Tibial artery (tissue), 4 donors: ENCODE results near the gene HES5.

Experiments used
- DNase-seq, 2 donors: peaks; one replicate each; pipeline ENCODE4 v3.0.0-alpha.2; 2019
- H3K27ac ChIP-seq, 2 donors: fragments of 200-600 bp; sonication (generic) in 1 of 2; 1 replicate in 1 of 2; 2 replicates in 1 of 2; pipeline ENCODE4 v1.5.1; 2018 to 2019; ENCODE audit warnings: mild to moderate bottlenecking in 1 of 2
- H3K27me3 ChIP-seq, 2 donors: fragments of 200-600 bp; sonication (generic) in 1 of 2; one replicate each; pipeline versions ENCODE4 v1.5.1 to v1.6.0; 2016 to 2019
- H3K36me3 ChIP-seq, 3 donors: fragments of 200-600 bp; sonication (generic) in 2 of 3; one replicate each; pipeline ENCODE4 v1.5.1; 2016 to 2019; ENCODE audit warnings: mild to moderate bottlenecking in 2 of 3
- H3K4me1 ChIP-seq, 4 donors: fragments of 200-600 bp; sonication (generic) in 2 of 4; 1 replicate in 3 of 4; 2 replicates in 1 of 4; pipeline ENCODE4 v1.5.1; 2016 to 2019
- H3K4me3 ChIP-seq, 2 donors: fragments of 200-600 bp; sonication (generic) in 1 of 2; 1 replicate in 1 of 2; 2 replicates in 1 of 2; pipeline ENCODE4 v1.5.1; 2018 to 2019; ENCODE audit warnings: mild to moderate bottlenecking in 2 of 2
- H3K9me3 ChIP-seq, 3 donors: fragments of 200-600 bp; sonication (generic) in 1 of 3; one replicate each; pipeline ENCODE4 v1.5.1; 2016 to 2019
- intact Hi-C: fragments of 100-400 bp; cut with DNase I; formaldehyde crosslinking; loops from one replicate; pipeline ENCODE4 v1.15.0; 2023; ENCODE audit warnings: low total_unique reads
- TF ChIP-seq, protein P1 (sequence below), 2 experiments: fragments of 200-600 bp in 1 of 2; fragments of 450-650 bp in 1 of 2; IDR thresholded peaks; one replicate each; pipeline ENCODE4 v1.5.1; 2017 to 2019; ENCODE audit warnings: antibody characterized with exemption in 2 of 2, mild to moderate bottlenecking in 1 of 2, moderate library complexity in 1 of 2

Gene HES5

GRCh38 chr1:2558420-2558819, 28.4 kb upstream of the HES5 start:
- H3K4me3 ChIP-seq = no peak overlapping the region
- TF ChIP-seq, protein P1, sequence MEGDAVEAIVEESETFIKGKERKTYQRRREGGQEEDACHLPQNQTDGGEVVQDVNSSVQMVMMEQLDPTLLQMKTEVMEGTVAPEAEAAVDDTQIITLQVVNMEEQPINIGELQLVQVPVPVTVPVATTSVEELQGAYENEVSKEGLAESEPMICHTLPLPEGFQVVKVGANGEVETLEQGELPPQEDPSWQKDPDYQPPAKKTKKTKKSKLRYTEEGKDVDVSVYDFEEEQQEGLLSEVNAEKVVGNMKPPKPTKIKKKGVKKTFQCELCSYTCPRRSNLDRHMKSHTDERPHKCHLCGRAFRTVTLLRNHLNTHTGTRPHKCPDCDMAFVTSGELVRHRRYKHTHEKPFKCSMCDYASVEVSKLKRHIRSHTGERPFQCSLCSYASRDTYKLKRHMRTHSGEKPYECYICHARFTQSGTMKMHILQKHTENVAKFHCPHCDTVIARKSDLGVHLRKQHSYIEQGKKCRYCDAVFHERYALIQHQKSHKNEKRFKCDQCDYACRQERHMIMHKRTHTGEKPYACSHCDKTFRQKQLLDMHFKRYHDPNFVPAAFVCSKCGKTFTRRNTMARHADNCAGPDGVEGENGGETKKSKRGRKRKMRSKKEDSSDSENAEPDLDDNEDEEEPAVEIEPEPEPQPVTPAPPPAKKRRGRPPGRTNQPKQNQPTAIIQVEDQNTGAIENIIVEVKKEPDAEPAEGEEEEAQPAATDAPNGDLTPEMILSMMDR (IDR thresholded peaks at IDR 0.05) = no peak
- no peaks in the 10 kb centered on the region for H3K27me3 ChIP-seq
- peaks cover 0 to 35% (median 22%) of the 10 kb centered on the region in 4 donors for H3K4me1 ChIP-seq
- H3K36me3 ChIP-seq = peaks cover 0 to 54% (median 33%) of the 10 kb centered on the region in 3 donors
- no peak overlapping the region for H3K27ac ChIP-seq
- no peak for DNase-seq
- intact Hi-C loops = loop anchor here (5.0 kb wide), 2 partner anchors 36 to 166 kb away; partner anchors contain the start of genes MORN1 and RER1
- no peaks in the 10 kb centered on the region for H3K9me3 ChIP-seq

DNA sequence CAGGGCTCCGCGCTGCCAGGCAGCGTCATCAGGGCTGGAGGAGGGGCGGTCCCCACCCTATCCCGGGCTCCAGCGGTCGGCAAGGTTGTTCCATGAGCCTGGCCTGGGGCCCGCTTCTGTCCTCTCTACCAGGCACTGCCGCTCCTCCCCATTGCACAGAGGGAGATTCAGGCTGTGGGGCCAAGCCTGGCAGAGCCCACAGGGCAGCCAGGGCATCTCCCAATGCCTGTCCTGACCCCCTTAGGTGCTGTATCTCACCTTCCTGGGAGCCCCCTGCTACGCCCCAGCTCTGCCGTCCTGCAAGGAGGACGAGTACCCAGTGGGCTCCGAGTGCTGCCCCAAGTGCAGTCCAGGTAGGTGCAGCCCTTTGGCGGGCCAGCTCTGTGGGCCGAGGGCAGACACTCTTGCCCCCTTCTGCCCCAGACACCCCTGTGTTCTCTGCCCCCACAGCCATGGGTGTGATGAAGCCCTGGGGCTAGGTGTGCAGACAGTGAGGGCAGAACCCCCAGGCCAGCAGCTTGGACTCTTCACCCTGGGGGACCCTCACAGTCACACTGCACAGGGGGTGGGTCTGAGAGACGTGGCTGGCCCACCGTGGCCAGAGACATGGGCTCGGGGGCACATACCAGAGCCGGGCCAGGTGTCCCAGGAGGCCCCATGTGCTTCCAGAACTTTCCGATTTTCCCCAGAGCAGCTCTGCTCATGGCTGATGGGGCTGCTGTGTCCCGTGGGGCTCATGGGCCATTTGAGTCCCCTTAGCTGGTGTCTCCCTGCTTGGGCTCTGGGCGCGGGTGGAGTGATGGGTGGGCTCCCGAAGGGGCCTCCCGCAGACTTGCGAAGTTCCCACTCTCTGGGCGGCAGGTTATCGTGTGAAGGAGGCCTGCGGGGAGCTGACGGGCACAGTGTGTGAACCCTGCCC, 27.7 kb upstream of the HES5 start:
- peaks cover 0 to 47% (median 27%) of the 10 kb centered on the region in 3 donors for H3K36me3 ChIP-seq
- H3K27me3 ChIP-seq = no peaks in the 10 kb centered on the region
- peak overlapping the region; percentile 62 for H3K4me3 ChIP-seq
- peak overlapping the region; percentile 76 to 78 for H3K27ac ChIP-seq
- H3K9me3 ChIP-seq = no peaks in the 10 kb centered on the region
- intact Hi-C loops = loop anchor here (5.0 kb wide), 2 partner anchors 35 to 165 kb away; partner anchors contain the start of genes MORN1 and RER1
- peaks cover 0 to 35% (median 22%) of the 10 kb centered on the region in 4 donors for H3K4me1 ChIP-seq
- DNase-seq = no peak
- TF ChIP-seq, protein P1 (IDR thresholded peaks at IDR 0.05) = no peak

DNA sequence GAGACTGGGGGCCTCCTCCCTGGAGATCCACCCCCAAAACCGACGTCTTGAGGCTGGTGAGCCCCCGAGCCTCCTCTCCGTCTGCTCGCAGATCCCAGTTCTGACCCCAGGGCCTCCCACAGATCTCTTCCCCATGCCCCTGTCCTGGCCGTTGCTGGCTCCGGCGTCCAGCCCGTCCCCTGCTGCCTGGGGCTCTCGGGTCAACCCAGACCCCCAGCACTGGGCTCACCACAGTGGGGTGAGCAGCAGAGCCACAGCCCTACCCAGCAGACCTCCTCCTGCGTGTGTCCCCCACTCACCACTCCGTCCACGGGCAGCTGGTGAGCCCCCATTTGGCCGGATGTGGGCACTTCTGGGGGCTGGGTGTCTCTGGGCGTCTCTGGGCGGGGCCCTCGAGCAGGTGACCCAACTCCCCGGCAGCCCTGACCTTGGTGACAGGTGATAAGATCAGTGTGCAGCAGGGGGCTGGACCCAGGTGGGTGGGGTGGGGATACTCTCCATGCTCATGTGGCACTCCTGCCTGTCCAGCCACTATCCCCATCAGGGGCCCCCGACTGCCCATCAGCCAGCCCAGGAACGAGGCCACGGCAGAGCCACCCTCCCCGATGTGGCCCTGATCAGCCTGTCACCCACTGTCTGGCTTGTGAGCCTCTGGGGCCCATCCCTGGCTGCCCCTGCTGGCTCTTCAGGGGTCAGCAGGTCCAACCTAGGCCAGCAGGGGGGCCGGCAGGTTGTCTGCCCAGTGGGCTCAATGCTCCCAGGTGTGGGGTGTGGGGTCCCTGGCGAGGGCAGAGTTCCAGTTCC, 26.8 kb upstream of the HES5 start:
- Histone ChIP-seq H3K27me3 (no peaks in the 10 kb centered on the region), H3K4me1 (peaks cover 0 to 35% (median 22%) of the 10 kb centered on the region in 4 donors), H3K4me3 (peak overlapping the region; percentile 62), H3K27ac (peak overlapping the region; percentile 76 to 78), H3K36me3 (peaks cover 0 to 39% (median 23%) of the 10 kb centered on the region in 3 donors), H3K9me3 (no peaks in the 10 kb centered on the region)
- intact Hi-C loops = loop anchor here (5.0 kb wide), 2 partner anchors 35 to 165 kb away; partner anchors contain the start of genes MORN1 and RER1
- TF ChIP-seq, protein P1 (IDR thresholded peaks at IDR 0.05) = no peak
- no peak for DNase-seq

DNA sequence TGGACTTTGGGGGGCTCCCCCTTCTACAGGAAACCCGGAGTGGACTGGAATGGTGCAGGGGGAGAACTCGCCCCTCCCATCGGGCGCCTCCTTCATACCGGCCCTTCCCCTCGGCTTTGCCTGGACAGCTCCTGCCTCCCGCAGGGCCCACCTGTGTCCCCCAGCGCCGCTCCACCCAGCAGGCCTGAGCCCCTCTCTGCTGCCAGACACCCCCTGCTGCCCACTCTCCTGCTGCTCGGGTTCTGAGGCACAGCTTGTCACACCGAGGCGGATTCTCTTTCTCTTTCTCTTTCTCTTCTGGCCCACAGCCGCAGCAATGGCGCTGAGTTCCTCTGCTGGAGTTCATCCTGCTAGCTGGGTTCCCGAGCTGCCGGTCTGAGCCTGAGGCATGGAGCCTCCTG, 26.2 kb upstream of the HES5 start, which contains the start of gene TNFRSF14:
Gene TNFRSF14 (plus strand): TSS at position 95 of the 401 bp plus-strand sequence. CDS start 294 bp downstream, at position 389.
- Histone ChIP-seq H3K36me3 (peaks cover 0 to 33% (median 17%) of the 10 kb centered on the region in 3 donors), H3K27ac (peak within 1 kb of the TSS; percentile 76 to 78), H3K4me3 (peak within 1 kb of the TSS; percentile 62), H3K4me1 (peaks cover 0 to 35% (median 22%) of the 10 kb centered on the region in 4 donors), H3K27me3 (no peaks in the 10 kb centered on the region), H3K9me3 (no peaks in the 10 kb centered on the region)
- intact Hi-C loops = loop anchor here (5.0 kb wide), 2 partner anchors 34 to 164 kb away; partner anchors contain the start of genes MORN1 and RER1
- TF ChIP-seq, protein P1 (IDR thresholded peaks at IDR 0.05) = no peak
- DNase-seq = peak; percentile 60 to 85
